ENCODE data around the gene MRPL14. TPM values are rescaled to one million over a fixed set of nuclear protein-coding genes. Genes with fewer than 3 reads are reported as not detected.

MRPL14 gene
- total RNA-seq, 1 experiment from 2014 or later, result 87.6 TPM

- Histone ChIP-seq H3K4me3 (ENCODE audit: low read depth, low read length) (no peak overlapping the region), H3K9me3 (no peaks in the 10 kb centered on the region), H3K36me3 (ENCODE audit: control insufficient read depth, insufficient read depth, low read length) (no peaks in the 10 kb centered on the region; the same call in 1 of the 2 replicates), H3K4me1 (no peaks in the 10 kb centered on the region), H3K27me3 (replicated peaks; ENCODE audit: control insufficient read depth, insufficient read depth, low read length) (no peaks in the 10 kb centered on the region)
- peaks cover 6% of the 10 kb centered on the region for H3K4me1 Mint-ChIP-seq (ENCODE audit: low read depth, unreplicated experiment)
- ChIA-PET CTCF (no interaction called here), POLR2A (no interaction called here)
- BruUV-seq (replicated peaks), result no TSS peak
- H3K27me3 Mint-ChIP-seq (ENCODE audit: insufficient read depth, unreplicated experiment), result no peaks in the 10 kb centered on the region
- no peak for TF ChIP-seq CTCF (IDR thresholded peaks at IDR 0.05; ENCODE audit: insufficient read depth in 1 of 2, low read depth in 1 of 2, low read length in 1 of 2, severe bottlenecking in 1 of 2, unreplicated experiment in 1 of 2)
- no peak overlapping the region for H3K27ac Mint-ChIP-seq (ENCODE audit: unreplicated experiment)
- intact Hi-C loops (cut with micrococcal nuclease; ENCODE audit: unreplicated experiment), result no loop called here
- no peak for DNase-seq
- H3K9me3 Mint-ChIP-seq (ENCODE audit: unreplicated experiment), result no peaks in the 10 kb centered on the region
- H3K36me3 Mint-ChIP-seq (ENCODE audit: insufficient read depth, unreplicated experiment), result peaks cover 23% of the 10 kb centered on the region
- no peak overlapping the region for H3K4me3 Mint-ChIP-seq (ENCODE audit: unreplicated experiment)
Measured at GRCh38 chr6:44139351-44139743, 12.1 kb upstream of the MRPL14 start.

DNA sequence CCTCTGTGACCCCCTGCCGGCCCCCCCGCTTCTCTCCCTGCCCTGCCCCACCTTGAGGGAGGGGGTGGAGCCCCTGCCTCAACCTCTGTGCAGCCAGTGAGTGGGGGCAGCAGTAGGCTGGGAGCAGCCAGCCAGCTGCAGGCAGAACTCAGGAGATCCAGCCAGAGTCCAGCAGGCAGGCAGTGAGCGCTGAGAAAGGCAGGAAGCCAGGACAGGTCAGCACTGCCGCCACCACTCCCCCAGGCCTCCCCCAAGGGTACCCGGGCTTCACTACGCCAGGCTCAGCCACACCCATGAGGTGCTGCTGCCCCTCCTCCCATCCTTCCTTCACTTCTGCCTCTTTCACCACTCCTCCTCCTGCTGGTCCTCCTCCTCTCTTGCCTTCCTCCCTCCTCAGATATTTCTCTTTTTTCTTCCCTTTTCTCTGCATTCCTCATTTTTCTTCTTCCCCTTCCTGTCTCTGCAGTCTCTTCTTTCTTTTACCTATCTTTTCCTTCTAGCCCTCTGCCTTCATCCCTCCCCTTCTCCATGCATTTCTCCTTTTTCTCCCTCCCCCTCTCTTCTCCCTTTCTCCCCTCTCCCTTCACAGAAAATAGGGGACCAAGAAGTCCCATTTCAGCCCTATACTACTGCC is 11.6 kb upstream of the MRPL14 start:
- Histone ChIP-seq H3K4me3 (ENCODE audit: low read depth, low read length) (no peak overlapping the region), H3K27me3 (replicated peaks; ENCODE audit: control insufficient read depth, insufficient read depth, low read length) (no peaks in the 10 kb centered on the region), H3K9me3 (no peaks in the 10 kb centered on the region), H3K36me3 (ENCODE audit: control insufficient read depth, insufficient read depth, low read length) (no peaks in the 10 kb centered on the region; the same call in 1 of the 2 replicates), H3K4me1 (peaks cover 3% of the 10 kb centered on the region)
- intact Hi-C loops (cut with micrococcal nuclease; ENCODE audit: unreplicated experiment), result no loop called here
- Mint-ChIP-seq H3K27ac (ENCODE audit: unreplicated experiment) (no peak overlapping the region), H3K36me3 (ENCODE audit: insufficient read depth, unreplicated experiment) (peaks cover 18% of the 10 kb centered on the region), H3K27me3 (ENCODE audit: insufficient read depth, unreplicated experiment) (no peaks in the 10 kb centered on the region), H3K4me1 (ENCODE audit: low read depth, unreplicated experiment) (peaks cover 8% of the 10 kb centered on the region), H3K4me3 (ENCODE audit: unreplicated experiment) (no peak overlapping the region), H3K9me3 (ENCODE audit: unreplicated experiment) (no peaks in the 10 kb centered on the region)
- ChIA-PET CTCF (interaction anchor here (1.0 kb wide), 1 partner anchor 60 kb away, joined by 3 read pairs; no protein-coding TSS in a partner anchor), POLR2A (no interaction called here)
- BruUV-seq (replicated peaks), result no TSS peak
- DNase-seq, result no peak
- TF ChIP-seq CTCF (IDR thresholded peaks at IDR 0.05; ENCODE audit: insufficient read depth in 1 of 2, low read depth in 1 of 2, low read length in 1 of 2, severe bottlenecking in 1 of 2, unreplicated experiment in 1 of 2), result no peak

- no peak for TF ChIP-seq CTCF (IDR thresholded peaks at IDR 0.05; ENCODE audit: insufficient read depth in 1 of 2, low read depth in 1 of 2, low read length in 1 of 2, severe bottlenecking in 1 of 2, unreplicated experiment in 1 of 2)
- no peaks in the 10 kb centered on the region for H3K9me3 Mint-ChIP-seq (ENCODE audit: unreplicated experiment)
- ChIA-PET POLR2A (no interaction called here), CTCF (interaction anchor here (1.1 kb wide), 1 partner anchor 87 kb away, joined by 3 read pairs; the partner anchor contains the start of gene SLC29A1)
- H3K27me3 Mint-ChIP-seq (ENCODE audit: insufficient read depth, unreplicated experiment), result no peaks in the 10 kb centered on the region
- H3K27ac Mint-ChIP-seq (ENCODE audit: unreplicated experiment), result no peak overlapping the region
- peaks cover 10% of the 10 kb centered on the region for H3K4me1 ChIP-seq
- no peaks in the 10 kb centered on the region; the same call in 1 of the 2 replicates for H3K36me3 ChIP-seq (ENCODE audit: control insufficient read depth, insufficient read depth, low read length)
- H3K36me3 Mint-ChIP-seq (ENCODE audit: insufficient read depth, unreplicated experiment), result peaks cover 6% of the 10 kb centered on the region
- H3K4me1 Mint-ChIP-seq (ENCODE audit: low read depth, unreplicated experiment), result peaks cover 29% of the 10 kb centered on the region
- no peak overlapping the region for H3K4me3 ChIP-seq (ENCODE audit: low read depth, low read length)
- intact Hi-C loops (cut with micrococcal nuclease; ENCODE audit: unreplicated experiment), result no loop called here
- no peak for DNase-seq
- no peaks in the 10 kb centered on the region for H3K9me3 ChIP-seq
- H3K27me3 ChIP-seq (replicated peaks; ENCODE audit: control insufficient read depth, insufficient read depth, low read length), result no peaks in the 10 kb centered on the region
- BruUV-seq (replicated peaks), result no TSS peak
- no peak overlapping the region for H3K4me3 Mint-ChIP-seq (ENCODE audit: unreplicated experiment)
Measured at GRCh38 chr6:44135875-44136274, 8.6 kb upstream of the MRPL14 start.

Measured in Caco-2 (cell line).